NCI-H1436 treated with DMSO at 0.1 percent for 48 hours (cell line): Measurements from ENCODE around the gene SH3TC1.

Experiments used
- DNase-seq: peaks from one replicate; lab custom pipeline; 2025; lab: John Stamatoyannopoulos, UW

Gene SH3TC1

DNA sequence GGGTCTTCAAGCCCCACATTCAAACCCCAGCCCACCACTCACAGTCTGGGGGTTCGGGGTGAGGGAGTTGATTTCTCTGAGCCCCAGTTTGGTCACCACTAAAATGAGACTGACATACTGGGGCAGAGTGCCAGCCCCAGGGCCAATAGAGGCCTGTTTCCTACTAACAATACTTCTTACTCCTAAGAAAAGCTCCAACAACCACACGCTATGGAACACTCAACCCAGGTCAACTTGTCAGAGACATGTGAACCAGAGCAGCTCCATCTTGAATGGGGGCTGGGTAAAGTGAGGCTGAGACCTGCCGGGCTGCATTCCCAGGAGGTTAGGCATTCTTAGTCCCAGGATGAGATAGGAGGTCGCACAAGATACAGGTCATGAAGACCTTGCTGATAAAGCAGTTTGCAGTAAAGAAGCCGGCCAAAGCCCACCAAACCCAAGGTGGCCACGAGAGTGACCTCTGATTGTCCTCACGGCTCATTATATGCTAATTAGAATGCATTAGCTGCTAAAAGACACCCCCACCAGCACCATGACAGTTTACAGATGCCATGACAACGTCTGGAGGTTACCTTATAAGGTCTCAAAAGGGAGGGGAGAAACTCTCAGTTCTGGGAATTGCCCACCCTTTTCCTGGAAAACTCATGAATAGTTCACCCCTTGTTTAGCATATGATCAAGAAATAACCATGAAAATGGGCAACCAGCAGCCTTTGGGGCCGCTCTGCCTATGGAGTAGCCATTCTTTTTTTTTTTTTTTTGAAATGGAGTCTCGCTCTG is 43.9 kb downstream of the SH3TC1 start:
- no peak for DNase-seq

DNA sequence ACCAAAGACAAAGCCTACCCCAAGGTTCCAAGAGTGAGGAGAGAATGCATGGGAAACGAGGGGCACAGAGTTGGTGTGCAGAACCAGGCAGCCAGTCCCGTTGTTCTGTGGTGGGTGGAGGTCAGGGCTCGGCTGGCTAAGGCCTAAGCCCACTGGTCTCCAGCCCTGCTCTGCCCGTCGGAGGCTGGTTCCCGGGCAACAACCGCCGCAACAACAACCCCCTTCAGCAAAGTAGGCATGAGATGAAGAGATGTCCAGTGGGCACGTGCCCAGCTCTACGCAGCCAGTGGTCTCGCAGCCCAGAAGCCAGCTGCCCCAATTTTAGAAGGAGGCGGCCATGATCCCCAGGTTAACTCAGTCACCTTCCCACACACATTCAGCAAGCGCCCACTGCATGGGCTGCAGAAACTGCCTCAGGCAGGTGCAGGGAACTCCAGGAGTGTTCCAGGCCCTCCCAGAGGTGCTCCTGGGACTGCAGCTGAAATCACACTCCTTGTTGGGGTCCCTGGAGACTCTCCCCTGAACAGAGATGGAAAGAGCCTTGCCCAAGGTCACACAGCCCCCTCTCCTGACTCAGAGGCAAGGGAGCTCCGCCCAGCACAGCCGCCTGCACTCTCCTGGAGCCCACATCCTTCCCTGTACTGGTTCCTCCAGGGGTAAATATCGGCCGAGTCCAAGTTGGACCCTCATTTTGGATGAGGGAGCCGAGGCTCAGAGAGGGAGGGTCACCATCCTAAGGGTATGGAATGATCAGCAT is 45.1 kb downstream of the SH3TC1 start:
- no peak for DNase-seq

DNA sequence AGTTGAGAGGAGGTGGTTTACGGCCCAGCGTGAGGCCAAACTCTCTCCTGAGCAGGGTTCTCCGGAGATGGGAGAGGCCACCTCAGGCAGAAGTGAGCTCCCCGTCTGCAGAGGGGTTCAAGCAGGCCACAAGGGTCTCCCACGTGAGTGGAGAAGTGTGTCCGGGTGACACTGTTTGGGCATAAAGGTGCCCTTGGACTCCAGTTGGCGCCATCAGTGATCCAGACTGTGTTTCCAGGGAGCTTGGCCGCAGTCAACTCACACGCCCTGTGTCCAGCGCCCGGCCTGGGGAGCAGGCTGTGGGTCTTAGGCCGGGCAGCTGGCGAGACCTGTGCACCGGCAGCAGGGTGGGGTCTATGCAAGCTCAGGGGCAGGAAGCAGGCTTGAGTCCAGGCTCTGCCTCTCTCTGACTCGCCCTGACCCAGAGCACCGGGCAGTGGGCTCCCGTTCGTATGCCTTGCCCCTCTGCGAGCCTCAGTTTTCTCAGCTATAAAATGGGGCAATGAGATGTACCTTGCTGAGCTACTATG is 45.9 kb downstream of the SH3TC1 start:
- DNase-seq = no peak

DNA sequence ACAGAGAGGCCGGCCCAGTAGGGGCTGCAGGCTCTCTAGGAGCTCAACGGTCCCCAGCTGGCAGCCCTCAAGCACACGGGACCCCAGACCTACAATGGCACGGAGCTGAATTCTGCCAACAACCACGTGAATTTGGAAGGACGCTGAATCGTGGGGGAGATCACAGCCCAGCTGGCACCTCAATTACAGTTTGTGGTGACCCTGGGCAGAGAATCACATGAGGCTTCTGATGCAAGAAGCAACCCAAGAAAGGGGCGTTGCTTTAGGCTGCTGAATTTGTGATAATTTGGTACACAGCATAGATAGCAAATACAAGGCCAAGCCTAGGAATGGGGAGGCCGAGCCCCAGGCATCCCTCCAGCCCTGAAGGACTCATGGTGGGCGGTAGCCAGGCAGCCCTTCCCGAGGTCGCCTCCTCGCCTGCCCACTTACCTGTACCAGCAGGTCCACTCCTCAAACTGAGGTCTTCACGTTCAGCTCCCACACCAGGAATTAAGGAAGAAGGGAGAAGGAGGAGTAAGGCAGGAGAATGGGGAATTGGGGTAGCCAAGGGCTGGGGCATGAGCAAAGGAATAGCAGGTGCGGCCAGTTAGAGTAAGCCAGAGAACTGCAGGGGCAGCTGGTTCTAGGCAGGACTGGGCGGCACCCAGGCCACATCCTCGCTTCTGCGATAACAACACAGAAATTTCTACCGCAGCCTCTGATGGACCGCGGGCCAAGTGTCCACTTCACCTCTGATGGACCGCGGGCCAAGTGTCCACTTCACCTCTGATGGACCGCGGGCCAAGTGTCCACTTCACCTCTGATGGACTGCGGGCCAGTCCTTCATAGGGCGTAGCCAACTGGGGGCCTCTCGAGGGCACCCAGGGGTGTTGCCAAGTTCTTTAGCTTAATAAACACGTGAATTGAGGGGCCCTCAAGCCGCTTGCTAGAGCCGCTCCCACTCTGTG is 47.1 kb downstream of the SH3TC1 start:
- DNase-seq = no peak

DNA sequence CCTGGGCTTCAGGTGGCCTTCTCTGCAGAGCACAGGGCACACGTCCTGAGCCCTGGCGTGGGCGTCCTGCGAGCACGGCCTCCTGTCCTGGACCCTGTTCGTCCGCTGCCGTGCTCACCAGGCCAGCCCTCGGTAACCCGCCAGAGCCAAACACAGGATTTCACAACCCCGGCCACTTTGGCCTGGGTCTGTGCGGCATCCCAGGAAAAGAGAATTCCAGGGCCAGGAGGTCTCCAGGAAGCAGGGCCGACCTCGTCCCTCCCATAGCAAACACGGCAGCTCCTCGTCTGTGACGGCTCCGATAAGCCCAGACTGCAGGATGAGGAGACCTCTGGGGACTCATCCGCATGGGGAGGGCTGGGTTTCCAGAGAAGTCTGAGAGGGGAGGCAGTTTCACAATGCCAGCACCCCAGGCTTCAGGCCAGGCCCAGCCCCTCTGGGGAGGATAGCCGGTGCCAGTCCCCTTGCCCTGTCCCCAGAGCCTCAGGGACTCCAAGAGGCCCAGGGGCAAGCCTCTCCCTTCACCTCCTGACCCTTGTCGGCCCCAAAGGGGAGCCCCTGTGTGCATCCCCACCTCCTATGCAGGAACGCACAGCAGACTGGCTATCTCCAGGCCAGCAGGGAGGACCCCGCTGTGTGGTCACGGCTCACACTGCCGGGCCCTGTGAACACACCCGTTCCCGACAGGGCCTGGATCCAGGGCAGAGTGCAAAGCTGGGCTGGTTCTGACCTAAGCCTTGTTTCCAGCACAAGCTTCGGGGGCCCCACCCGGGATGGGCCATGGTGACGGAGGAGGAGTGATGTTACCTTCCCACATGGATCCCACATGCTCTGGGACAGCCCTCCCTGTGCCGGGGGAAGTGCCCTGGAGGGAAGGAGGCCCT is 48.2 kb downstream of the SH3TC1 start:
- no peak for DNase-seq

DNA sequence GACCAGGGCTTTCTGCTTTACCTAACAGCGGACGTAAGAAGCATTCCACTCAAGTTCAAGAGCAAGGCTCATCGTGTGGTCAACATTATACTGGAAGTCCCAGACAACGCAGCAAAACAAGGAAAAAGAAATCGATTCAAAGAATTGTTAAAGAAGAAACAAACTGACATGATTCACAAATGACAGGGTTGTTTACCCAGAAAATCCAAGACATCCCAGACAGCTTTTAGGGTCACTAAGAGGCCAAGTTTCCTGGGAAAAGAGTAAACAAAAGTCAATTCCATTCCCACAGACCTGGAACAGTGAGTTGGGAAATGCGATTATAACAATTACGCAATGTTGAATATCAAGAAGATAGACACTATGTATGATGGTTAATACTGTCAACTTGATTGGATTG is 49.0 kb downstream of the SH3TC1 start:
- DNase-seq = no peak

DNA sequence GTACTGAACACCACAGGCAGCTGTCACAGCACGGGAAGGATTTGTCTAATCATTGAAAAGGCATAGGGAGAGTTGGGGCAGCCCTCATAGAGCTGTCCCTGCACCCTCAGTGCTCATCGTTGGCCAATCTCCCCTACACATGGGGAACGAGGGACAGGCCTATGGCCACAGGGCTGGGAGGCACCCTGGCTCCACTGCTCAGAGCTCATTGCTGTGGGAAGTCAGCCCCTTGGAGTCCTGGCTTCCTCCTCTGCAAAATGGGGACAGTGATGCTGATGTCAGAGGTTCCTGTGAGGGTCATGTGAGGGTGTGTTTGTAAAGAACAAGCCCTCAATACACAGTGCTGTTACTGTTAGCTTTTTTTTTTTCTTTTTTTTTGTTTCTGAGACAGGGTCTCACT is 51.1 kb downstream of the SH3TC1 start:
- DNase-seq = no peak

DNA sequence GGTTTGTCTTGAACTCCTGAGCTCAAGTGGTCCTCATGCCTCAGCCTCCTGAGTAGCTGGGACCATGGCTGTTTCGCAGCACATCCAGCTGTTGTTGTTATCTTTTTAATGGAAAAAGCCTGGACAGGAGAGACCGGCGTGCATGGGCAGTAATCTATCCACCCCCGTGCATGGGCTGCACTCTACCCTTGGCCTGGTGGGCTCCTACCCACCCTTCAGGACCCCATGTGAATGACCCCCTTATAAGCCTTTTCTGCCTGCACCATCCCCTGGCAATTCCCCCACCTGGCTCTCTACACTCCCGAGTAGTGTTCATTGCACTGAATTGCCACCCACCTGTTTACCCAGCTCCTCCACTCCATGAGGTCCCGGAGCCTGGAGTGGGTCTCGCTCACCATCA is 51.5 kb downstream of the SH3TC1 start:
- no peak for DNase-seq

DNA sequence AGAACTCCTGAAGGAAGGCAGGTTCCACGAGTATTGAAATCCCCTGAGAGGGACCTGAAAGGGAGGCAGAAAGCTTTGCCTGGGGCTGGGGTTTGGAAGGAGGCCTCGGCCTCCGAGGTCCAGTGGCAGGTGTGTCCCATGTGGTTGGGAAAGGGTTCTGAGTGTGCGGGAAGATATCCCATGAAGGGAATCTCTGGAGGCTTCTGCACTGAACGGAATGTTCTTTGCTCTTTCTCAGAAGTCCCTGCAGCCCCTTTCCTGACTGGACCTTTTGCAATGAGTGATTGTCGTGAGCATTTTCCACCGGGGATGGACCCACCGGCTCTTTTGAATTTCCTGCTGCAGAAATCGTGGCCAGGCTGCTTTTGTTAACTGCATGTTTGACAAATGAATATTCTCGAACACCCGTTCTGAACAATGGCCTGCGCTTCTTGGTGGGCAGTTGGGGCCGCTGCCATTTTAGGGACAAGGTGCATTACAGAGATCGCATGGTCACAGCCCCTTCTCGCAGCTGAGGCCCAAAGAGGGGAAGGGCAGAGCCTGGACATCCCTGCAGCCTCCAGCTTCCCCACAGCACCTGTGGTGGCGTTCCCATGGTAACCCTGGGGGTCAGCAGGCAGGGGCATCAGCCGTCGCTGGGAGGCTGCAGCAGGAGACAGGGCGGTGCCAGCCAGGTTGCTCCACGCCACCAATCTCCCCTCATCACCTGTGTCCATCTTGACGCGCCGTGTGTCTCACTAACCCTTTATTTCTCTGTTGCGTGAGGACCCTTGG is 52.2 kb downstream of the SH3TC1 start:
- no peak for DNase-seq

DNA sequence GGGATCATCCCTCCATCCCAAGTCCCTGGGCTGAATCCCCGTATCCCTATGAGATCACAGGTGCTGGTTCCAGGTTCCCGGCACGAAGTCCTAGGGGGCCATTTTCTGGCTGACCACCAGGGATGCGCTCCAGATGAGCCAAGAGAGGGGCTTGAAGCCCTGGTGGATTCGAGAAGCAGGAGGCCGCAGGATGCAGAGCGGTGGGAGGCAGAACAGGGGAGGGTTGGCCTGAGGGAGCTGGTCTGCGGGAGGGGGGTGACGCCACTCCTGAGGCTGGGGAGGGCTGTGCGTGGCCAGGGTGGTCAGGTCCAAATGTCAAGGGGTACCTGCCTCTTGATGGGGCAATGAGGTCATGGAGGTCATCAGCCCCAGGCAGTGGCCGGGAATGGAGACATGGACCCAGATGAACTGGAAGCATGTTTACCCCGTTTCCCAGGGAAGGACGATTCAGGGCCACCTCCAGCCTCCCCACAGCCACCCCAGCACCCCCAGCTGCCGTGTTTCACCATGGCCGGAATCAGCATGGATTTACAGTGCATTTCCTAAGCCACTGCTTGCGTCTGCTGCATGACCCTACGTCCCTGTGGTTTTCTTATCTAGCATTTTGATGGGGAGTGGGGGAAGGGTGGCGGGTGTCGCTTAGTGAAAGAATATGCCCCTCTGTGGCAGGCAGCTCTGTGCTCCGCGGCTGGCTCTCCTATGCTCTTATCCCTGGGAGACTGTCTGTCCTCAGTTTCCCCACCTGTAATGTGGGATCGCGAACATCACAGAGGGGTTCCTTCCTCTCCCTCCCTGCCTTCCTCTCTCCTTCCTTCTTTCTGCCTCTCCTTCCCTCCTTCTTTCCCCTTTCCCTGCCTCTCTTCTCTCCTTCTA is 53.4 kb downstream of the SH3TC1 start:
- DNase-seq = no peak

DNA sequence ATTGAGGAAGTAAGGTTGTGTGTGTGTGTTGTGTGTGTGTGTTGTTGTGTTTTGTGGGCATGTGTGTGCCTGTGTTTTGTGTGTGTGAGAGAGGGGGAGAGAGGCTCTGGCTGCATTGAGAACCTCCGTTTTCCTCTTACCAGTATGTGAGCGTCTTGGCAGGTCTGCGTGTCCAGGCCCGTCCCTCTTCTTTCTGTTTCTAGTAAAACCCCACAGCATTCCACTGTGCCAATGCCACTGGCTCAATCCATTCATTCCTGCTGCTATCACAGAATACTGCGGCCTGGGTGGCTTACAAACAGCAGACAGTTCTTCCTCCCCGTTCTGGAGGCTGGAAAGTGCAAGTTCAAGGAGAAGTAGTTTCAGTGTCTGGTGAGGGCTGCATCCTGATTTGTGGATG is 55.0 kb downstream of the SH3TC1 start:
- no peak for DNase-seq

DNA sequence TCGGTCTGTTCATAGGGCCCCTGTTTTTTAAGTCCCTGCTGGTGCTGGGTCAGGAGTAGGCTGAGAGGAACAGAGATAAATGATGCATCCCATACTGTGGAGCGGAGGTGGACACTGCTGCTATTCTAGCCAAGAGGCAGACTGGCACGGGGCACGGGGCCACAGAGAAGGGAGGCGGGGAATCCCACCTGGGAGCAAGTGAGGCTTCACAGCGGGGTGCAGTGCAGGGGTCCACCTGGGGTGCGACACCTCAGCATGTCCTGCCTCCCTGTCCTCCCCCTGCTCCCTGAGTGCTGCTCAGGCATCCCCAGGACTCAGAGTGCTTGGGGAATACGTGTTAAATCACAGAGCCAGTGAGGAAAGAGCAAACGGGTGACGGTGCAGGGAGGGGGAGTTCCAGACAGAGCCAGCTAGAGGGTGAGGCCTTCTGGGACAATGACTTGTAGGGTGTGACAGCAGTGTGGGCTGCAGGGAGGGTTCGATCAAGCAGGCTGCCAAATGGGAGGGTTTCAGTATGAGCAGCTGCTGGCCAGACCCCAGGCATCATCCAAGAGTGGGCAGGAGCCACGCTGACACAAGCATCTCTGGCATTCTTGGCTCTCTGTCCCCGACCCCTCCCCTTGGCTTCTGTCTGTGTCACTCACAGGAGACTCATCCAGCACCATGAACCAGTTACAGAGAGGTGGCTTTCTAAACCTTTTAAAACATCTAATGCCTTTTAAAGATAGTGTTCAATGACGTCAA is 56.8 kb downstream of the SH3TC1 start:
- DNase-seq = no peak

DNA sequence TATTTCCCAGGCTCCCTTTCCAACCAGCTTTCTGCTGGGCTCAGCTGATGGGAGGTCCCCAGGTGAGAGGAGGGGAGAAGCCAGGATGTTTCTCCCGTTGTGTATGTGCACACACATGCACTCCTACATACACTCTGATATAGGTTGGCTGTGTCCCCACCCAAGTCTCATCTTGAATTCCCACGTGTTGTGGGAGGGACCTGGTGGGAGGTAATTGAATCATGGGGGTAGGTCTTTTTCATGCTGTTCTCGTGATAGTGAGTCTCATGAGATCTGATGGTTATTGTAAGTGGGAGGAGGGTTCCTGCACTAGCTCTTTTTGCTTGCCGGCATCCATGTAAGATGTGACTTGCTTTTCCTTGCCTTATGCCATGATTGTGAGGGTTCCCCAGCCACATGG is 58.8 kb downstream of the SH3TC1 start:
- no peak for DNase-seq

DNA sequence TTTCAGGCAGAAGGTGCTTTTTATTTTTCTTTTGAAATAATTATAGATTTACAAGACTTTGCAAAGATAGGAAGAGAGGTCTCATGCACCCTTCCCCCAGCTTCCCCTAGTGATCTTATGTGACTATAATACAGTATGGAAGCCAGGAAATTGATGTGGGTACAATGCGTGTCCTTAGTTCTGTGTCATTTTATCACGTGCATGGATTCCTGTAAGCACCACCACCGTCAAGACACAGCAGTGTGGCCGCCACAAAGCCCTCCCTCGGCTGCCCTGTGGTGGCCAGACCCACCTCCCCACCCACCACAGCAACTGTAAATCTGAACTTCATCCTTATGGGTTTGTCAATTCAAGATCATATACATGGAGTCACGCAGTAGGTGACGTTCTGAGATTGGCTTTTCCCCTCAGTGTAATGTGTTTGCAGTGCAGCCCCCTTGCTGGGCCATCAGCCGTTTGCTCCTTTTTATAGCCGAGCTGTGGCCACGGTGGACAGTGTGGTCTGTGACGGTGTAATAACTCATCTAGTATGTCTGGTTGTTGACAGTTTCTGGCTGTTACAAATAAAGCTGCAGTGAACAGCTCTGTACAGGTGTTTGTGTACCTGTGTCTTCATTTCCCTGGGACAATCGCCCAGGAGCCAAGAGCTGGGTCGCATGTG is 59.6 kb downstream of the SH3TC1 start:
- DNase-seq = no peak

DNA sequence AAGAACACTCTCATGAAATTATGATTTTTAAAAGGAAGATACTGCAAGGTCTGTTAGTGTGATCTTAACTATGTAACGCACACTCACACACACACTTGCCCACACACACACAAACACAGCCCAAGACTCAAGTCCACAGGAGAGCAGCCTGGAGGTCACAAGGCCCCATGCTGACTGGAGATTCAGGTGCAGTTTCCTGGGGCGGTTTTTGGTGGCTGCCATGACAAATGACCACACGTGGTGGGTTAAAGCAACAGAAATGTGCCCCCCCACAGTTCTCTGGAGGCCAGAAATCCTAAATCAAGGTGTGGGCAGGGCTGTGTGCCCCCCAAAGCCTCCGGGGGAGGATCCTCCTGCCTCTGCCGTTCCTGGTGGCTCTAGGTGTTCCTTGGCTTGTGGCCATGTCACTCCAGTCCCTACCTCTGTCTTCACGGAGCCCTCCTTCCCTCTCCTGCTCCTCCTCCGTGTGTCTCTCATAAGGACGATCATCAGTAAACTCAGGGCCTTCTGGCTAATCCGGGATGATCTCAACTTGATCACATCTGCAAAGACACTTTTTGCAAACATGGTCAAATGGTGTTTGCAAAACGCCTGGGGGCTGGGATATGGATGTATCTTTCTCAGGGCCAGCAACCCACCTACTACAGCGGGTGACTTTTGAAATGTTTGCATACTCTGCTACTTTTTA is 60.8 kb downstream of the SH3TC1 start:
- no peak for DNase-seq

DNA sequence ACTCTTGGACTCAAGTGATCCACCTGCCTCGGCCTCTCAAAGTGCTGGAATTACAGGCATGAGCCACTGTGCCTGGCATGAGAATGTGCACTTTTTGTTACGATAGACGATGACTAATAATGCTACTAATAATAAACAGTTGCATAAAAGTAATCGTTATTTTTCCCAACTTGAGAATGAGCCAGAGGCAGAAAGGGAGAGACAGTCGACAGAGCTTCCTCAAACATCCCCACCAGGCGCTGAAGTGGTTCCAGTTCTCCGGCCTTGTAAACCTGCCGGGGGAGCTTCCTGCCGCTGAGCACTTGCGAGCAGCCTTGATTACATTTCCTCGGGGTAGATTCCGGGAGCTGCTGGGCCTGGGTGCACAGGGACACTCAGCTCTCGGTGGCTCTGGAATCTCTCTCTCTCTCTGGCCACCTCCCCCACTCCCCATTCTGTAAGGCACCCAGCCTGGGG is 61.6 kb downstream of the SH3TC1 start:
- DNase-seq = no peak

DNA sequence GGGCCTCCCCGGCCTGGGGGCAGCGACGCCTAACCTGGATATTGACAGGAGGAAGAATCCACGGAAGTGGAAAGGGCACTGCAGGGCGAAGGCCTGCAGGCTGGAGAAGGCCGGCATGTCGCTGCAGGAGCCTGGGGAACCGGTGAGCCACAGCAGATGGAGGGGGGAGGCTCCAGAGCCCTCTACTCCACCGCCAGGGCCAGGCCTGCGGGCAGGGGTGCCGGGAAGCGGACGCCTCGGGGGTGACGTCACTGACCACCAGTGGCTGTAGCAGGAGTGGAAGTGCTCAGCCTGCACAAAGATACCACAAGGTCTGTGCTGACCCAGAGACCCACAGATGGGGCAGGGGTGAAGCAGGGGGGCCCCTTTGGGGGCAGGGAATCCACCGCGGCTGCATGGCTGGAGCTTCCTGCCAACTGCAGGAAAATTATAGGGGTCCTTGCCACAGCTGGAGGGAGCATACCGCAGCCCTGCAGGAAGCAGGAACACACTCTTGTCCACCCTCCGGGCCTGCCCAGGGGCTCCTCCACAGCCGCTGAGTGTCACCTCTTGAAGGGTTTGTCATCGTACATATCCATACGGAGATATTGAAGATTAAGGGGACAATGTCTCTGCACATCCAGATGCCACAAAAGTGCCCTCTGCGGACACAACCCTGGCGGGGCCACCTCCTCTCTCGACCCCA is 62.9 kb downstream of the SH3TC1 start:
- DNase-seq = no peak
